ENCODE results near the gene PIBF1.

- no peak for TF ChIP-seq CTCF (IDR thresholded peaks at IDR 0.05; ENCODE audit: borderline replicate concordance, extremely low read depth, low read length, poor library complexity, severe bottlenecking)
- no peak for TF ChIP-seq EZH2 (IDR thresholded peaks at IDR 0.05; ENCODE audit: borderline replicate concordance, low read depth, low read length, severe bottlenecking)
These were observed 229.8 kb downstream of the PIBF1 start for GRCh38 chr13:73011751-73012150.

All from DND-41 (cell line).